Stimulated activated CD8-positive, alpha-beta memory T cell treated with anti-CD3 and anti-CD28 coated beads, Interleukin-7, amount 100 ng/mL, for 24 hours (primary cell): ENCODE data around the gene MRFAP1L1.
"Not testable (repeated sequence)": the region's sequence is repeated elsewhere in the genome, so short reads cannot be mapped to it uniquely, and the experiment has no call there.

Source experiments
- DNase-seq: peaks from one replicate; pipeline ENCODE4 v3.0.0-alpha.2; 2020; ENCODE audit warnings: low read depth

The MRFAP1L1 gene

GRCh38 chr4:6734165-6734786 lies 24.6 kb upstream of the MRFAP1L1 start:
- no peak for DNase-seq

GRCh38 chr4:6733358-6734164 lies 23.9 kb upstream of the MRFAP1L1 start:
- DNase-seq, result no peak

- DNase-seq, result no peak
Measured at GRCh38 chr4:6732441-6733357, 23.0 kb upstream of the MRFAP1L1 start.

GRCh38 chr4:6731780-6732179 lies 22.1 kb upstream of the MRFAP1L1 start:
- no peak for DNase-seq

DNA sequence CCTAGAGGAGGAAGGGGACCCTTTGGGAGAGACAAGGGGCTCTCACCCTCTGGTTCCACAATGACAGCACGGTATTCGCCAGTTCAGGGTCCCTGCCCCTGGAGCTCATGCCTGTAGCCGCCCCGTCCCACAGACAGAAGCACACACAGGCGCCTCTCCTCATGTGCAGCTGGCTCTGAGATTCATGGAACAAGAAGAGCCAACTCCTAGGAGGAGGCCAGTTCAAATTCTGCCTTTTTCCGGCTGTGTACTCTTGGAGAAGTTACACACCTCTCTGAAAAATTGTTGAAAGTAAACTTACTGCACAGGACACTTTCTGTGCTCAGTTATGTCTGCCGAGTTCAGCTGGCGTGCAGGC lies 21.6 kb upstream of the MRFAP1L1 start:
- DNase-seq, result no peak

GRCh38 chr4:6730603-6731317 lies 21.1 kb upstream of the MRFAP1L1 start:
- no peak for DNase-seq

- no peak for DNase-seq
Measured at GRCh38 chr4:6728320-6729029, 18.8 kb upstream of the MRFAP1L1 start.

DNA sequence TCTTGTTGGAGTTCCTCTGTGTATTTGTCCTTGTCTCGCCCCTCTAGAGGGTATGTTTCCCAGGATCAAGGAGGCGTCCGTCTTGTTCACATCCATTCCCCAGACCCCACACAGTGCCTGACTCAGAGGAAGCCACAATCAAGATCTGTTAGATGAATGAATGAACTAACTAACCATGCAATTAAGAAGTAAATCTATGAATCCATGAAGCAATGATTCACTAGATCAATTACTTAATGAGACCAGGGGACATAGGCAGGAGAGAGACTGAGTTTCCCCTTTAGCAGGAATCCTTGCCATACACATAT lies 18.2 kb upstream of the MRFAP1L1 start:
- DNase-seq, result no peak

- no peak for DNase-seq
Measured at GRCh38 chr4:6727081-6727942, 17.6 kb upstream of the MRFAP1L1 start.

GRCh38 chr4:6725427-6725961 lies 15.8 kb upstream of the MRFAP1L1 start:
- not testable (repeated sequence) for DNase-seq

GRCh38 chr4:6724421-6725111 lies 14.9 kb upstream of the MRFAP1L1 start:
- DNase-seq, result no peak

DNA sequence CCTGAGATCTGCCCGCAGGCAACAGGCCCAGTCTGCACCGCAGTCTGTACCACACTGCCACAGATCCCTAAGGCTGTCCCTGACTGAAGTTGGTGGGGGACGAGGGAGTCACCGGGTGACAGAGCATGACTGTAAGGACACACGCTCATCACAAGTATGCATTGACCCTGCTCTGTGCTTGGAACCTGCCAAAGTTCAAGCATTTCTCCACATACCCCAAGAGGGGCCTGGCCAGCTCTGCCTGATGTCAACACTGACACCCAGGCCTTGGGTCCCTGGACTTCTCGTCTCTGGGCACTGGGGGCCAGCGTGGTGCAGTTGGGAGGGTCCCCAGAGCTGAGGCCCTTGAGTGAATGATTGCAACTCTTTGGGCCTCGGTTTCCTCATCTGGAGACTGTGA lies 14.2 kb upstream of the MRFAP1L1 start:
- no peak for DNase-seq

DNA sequence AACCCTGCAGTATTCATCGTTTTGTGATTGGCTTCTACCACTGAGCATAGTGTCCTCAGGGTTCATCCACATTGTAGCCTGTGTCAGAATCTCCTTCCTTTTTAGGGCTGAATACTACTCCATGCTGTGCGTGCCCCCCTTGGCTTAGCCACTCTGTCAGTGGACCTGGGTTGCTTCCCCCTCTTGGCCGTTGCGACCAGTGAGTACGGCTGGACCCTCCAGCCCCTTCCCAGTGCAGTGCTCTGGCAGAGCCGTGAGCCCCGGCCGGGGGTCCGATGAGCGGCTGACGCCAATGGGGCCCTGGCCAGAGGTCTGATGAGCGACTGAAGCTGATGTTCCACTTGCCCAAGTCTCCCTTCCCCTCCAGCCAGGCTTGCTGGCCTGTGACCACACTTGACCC lies 13.2 kb upstream of the MRFAP1L1 start:
- no peak for DNase-seq

DNA sequence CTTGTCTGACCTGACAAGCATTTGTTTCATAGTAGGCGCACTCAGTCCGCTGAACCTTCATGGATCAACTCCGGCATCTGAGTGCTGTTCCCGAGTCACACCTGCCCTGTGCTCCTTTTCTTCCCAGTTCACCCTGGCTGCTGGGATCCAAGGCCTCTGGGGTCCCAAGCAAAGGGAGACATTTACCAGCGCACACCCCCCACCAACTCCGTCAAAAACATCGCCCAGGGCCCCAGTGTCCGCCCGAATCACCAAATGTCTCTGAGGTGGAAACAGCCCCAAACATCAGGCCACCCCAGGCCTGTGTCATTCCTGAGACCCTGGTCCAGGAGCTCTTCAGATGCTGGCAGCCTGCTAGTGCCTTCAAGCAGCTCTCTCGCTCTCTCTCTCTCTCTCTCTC lies 11.5 kb upstream of the MRFAP1L1 start:
- no peak for DNase-seq

DNA sequence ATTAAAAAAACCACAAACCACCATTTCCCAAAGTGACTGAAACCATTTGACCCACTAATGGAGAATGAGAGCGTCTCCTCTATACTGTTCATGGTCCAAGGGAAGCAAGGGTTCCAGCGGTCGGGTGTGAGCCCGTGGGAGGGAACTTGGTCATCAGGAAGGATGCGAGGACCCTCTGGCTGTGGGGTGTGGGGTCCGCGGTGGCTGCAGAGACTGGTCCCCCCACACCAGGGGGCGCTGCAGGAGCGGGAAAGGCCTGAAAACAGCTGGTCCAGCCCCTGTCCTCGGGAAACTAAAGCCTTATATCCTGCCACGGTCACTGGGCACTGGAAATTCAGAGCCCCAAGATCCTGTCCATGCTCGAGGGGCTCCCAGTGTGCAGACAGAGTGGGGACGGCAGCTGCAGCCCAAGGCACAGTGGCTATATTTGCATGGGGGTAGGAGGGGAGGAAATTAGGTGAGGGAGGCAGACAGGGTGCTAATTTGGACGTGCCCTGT lies 10.6 kb upstream of the MRFAP1L1 start:
- peak; percentile 69 for DNase-seq

GRCh38 chr4:6719611-6720179 lies 10.0 kb upstream of the MRFAP1L1 start:
- no peak for DNase-seq

GRCh38 chr4:6718932-6719610 lies 9.4 kb upstream of the MRFAP1L1 start:
- DNase-seq, result no peak

DNA sequence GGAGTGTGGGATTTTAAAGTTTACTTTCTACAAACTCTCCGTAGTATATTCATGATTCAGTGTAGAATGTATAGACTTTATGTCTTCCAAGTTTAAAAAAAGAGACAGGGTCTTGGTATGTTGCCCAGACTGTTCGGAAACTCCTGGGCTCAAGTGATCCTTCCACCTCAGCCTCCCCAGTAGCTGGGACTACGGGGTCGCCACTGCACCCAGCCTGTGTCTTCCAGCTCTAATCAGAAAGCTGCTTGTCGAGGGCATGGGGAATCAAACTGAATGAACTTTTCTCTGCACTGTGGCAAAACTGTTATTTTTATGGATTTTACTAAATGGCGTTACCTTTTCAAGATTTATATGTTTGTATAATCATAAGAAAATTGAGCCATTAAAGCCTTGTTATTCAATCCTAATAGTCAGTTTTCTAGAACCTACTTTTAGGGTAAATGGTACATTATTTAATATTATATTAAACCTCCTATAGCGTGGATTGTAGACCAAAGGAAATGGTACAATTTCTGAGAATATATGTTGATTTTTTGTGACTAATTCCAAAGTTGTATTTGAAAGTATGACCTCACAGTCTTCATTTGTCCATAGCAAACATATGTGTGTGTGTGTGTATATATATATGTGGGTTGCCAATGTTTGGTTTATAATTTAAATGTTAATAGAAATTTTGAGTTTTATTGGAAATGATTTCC lies 7.4 kb upstream of the MRFAP1L1 start:
- no peak for DNase-seq
